Activated naive CD4-positive, alpha-beta T cell treated with anti-CD3 and anti-CD28 coated beads, Interleukin-2, amount 50 U/mL, for 72 hours (primary cell): ENCODE data around the gene MCRS1. TPM values are rescaled to one million over a fixed set of nuclear protein-coding genes. Genes with fewer than 3 reads are reported as not detected.

Experiments
- ATAC-seq, 2 donors: fragments of 150-1000 bp; cut with Tn5 transposase; 2 replicates each; pipeline ENCODE4 v1.10.0; 2021; ENCODE audit warnings: mild to moderate bottlenecking in 2 of 2, moderate library complexity in 2 of 2
- DNase-seq, 2 donors: peaks; one replicate each; pipeline ENCODE4 v3.0.0; 2021 to 2022; ENCODE audit warnings: low spot score in 2 of 2
- H3K27ac Mint-ChIP-seq, 2 donors: one replicate each; pipeline ENCODE4 v1.8.0; 2022; ENCODE audit warnings: mild to moderate bottlenecking in 2 of 2, mixed read lengths in 2 of 2
- H3K36me3 Mint-ChIP-seq, 2 donors: one replicate each; pipeline ENCODE4 v1.8.0; 2022; ENCODE audit warnings: mixed read lengths in 2 of 2
- H3K9me3 Mint-ChIP-seq, 2 donors: one replicate each; pipeline ENCODE4 v1.8.0; 2022; ENCODE audit warnings: mixed read lengths in 2 of 2
- total RNA-seq, 2 donors: library from RNA; stranded (reverse); gene quantifications; one replicate each; pipeline ENCODE4 v1.2.3, GENCODE V29; 2022

Gene MCRS1
- total RNA-seq, 2 donors from 2014 or later, result 62.8 to 70.5 TPM

GRCh38 chr12:49585477-49586459 is 17.8 kb upstream of the MCRS1 start:
- peaks cover 0 to 19% of the 10 kb centered on the region in 2 donors for H3K36me3 Mint-ChIP-seq
- H3K27ac Mint-ChIP-seq, result peak overlapping the region in 1 of 2 donors; percentile 70
- DNase-seq (no peak), ATAC-seq (no peak)
- peaks cover 4 to 5% of the 10 kb centered on the region in 2 donors for H3K9me3 Mint-ChIP-seq

GRCh38 chr12:49584591-49584990 is 16.6 kb upstream of the MCRS1 start:
- H3K36me3 Mint-ChIP-seq, result peaks cover 0 to 9% of the 10 kb centered on the region in 2 donors
- H3K27ac Mint-ChIP-seq, result no peak overlapping the region
- DNase-seq (no peak), ATAC-seq (no peak)
- H3K9me3 Mint-ChIP-seq, result no peaks in the 10 kb centered on the region

- no peak overlapping the region for H3K27ac Mint-ChIP-seq
- peaks cover 0 to 9% of the 10 kb centered on the region in 2 donors for H3K36me3 Mint-ChIP-seq
- ATAC-seq, result no peak
- H3K9me3 Mint-ChIP-seq, result no peaks in the 10 kb centered on the region
- DNase-seq, result no peak
Observed at GRCh38 chr12:49583366-49584094, 15.6 kb upstream of the MCRS1 start.

- Mint-ChIP-seq H3K27ac (no peak overlapping the region), H3K9me3 (no peaks in the 10 kb centered on the region), H3K36me3 (peaks cover 0 to 9% of the 10 kb centered on the region in 2 donors)
- no peak for DNase-seq
- no peak for ATAC-seq
Observed at GRCh38 chr12:49582850-49583249, 14.9 kb upstream of the MCRS1 start.

GRCh38 chr12:49582201-49582600 is 14.3 kb upstream of the MCRS1 start:
- no peak for ATAC-seq
- Mint-ChIP-seq H3K9me3 (no peaks in the 10 kb centered on the region), H3K36me3 (peaks cover 0 to 9% of the 10 kb centered on the region in 2 donors), H3K27ac (no peak overlapping the region)
- DNase-seq, result no peak

GRCh38 chr12:49580572-49581535 is 12.9 kb upstream of the MCRS1 start:
- Mint-ChIP-seq H3K27ac (no peak overlapping the region), H3K9me3 (no peaks in the 10 kb centered on the region), H3K36me3 (peaks cover 0 to 9% of the 10 kb centered on the region in 2 donors)
- ATAC-seq, result peak; percentile 81 to 82
- peak; percentile 47 to 61 for DNase-seq

- Mint-ChIP-seq H3K27ac (no peak overlapping the region), H3K36me3 (peaks cover 0 to 9% of the 10 kb centered on the region in 2 donors), H3K9me3 (no peaks in the 10 kb centered on the region)
- ATAC-seq, result no peak
- DNase-seq, result peak in 1 of 2 donors; percentile 42
Observed at GRCh38 chr12:49578471-49579112, 10.7 kb upstream of the MCRS1 start.

GRCh38 chr12:49577589-49578315 is 9.8 kb upstream of the MCRS1 start:
- no peak for ATAC-seq
- Mint-ChIP-seq H3K36me3 (peaks cover 0 to 8% of the 10 kb centered on the region in 2 donors), H3K27ac (no peak overlapping the region), H3K9me3 (no peaks in the 10 kb centered on the region)
- DNase-seq, result peak in 1 of 2 donors; percentile 20

- ATAC-seq (peak; percentile 23 to 38), DNase-seq (no peak)
- peak overlapping the region; percentile 96 to 100 for H3K27ac Mint-ChIP-seq
- peaks cover 16 to 17% of the 10 kb centered on the region in 2 donors for H3K36me3 Mint-ChIP-seq
- H3K9me3 Mint-ChIP-seq, result no peaks in the 10 kb centered on the region
Observed at GRCh38 chr12:49568442-49569162, 660 bp upstream of the MCRS1 start.

- peaks cover 16 to 17% of the 10 kb centered on the region in 2 donors for H3K36me3 Mint-ChIP-seq
- no peaks in the 10 kb centered on the region for H3K9me3 Mint-ChIP-seq
- DNase-seq (no peak), ATAC-seq (peak; percentile 7 to 17)
- H3K27ac Mint-ChIP-seq, result peak overlapping the region; percentile 96 to 100
Observed at GRCh38 chr12:49567302-49567610, 686 bp downstream of the MCRS1 start.

GRCh38 chr12:49566361-49566760 is 1.6 kb downstream of the MCRS1 start:
- Mint-ChIP-seq H3K36me3 (peaks cover 16 to 17% of the 10 kb centered on the region in 2 donors), H3K9me3 (no peaks in the 10 kb centered on the region), H3K27ac (no peak overlapping the region)
- ATAC-seq, result no peak
- DNase-seq, result no peak

GRCh38 chr12:49565406-49566265 is 2.3 kb downstream of the MCRS1 start:
- H3K9me3 Mint-ChIP-seq, result no peaks in the 10 kb centered on the region
- ATAC-seq (no peak), DNase-seq (no peak)
- peaks cover 16 to 17% of the 10 kb centered on the region in 2 donors for H3K36me3 Mint-ChIP-seq
- peak overlapping the region in 1 of 2 donors; percentile 91 for H3K27ac Mint-ChIP-seq

GRCh38 chr12:49564686-49565405 is 3.1 kb downstream of the MCRS1 start:
- Mint-ChIP-seq H3K36me3 (peaks cover 16 to 17% of the 10 kb centered on the region in 2 donors), H3K27ac (no peak overlapping the region), H3K9me3 (no peaks in the 10 kb centered on the region)
- ATAC-seq (no peak), DNase-seq (no peak)
